Upper lobe of left lung (tissue), 6 donors: ENCODE data around the gene SSR4. TPM values are rescaled to one million over a fixed set of nuclear protein-coding genes. Genes with fewer than 3 reads are reported as not detected.

ENCODE experiments used
- ATAC-seq, 2 donors: fragments of 200-7000 bp; cut with Tn5 transposase; one replicate each; pipeline ENCODE4 v1.9.1; 2022; ENCODE audit warnings: mild to moderate bottlenecking in 2 of 2, moderate library complexity in 2 of 2; ENCODE audit not compliant: low FRiP score in 2 of 2
- DNase-seq, 2 donors: peaks; one replicate each; pipeline ENCODE4 v3.0.0-alpha.2; 2019 to 2020
- H3K27ac ChIP-seq, 4 donors: fragments of 200-600 bp; sonication (generic); one replicate each; pipeline ENCODE4 v1.5.1; 2016 to 2019
- H3K27me3 ChIP-seq, 4 donors: fragments of 200-600 bp; sonication (generic); one replicate each; pipeline ENCODE4 v1.5.1; 2017 to 2019
- H3K36me3 ChIP-seq, 4 donors: fragments of 200-600 bp; sonication (generic); one replicate each; pipeline ENCODE4 v1.5.1; 2016 to 2019
- H3K4me1 ChIP-seq, 4 donors: fragments of 200-600 bp; sonication (generic); one replicate each; pipeline ENCODE4 v1.5.1; 2018 to 2019
- H3K4me3 ChIP-seq, 4 donors: fragments of 200-600 bp; sonication (generic); one replicate each; pipeline ENCODE4 v1.5.1; 2017 to 2019; ENCODE audit warnings: mild to moderate bottlenecking in 2 of 4, moderate library complexity in 1 of 4
- H3K9me3 ChIP-seq, 4 donors: fragments of 200-600 bp; sonication (generic); one replicate each; pipeline ENCODE4 v1.5.1; 2018 to 2019
- EP300 ChIP-seq, 4 donors: sonication (generic); formaldehyde crosslinking; IDR thresholded peaks; one replicate each; pipeline ENCODE4 v1.5.1; 2017; ENCODE audit warnings: antibody characterized with exemption in 4 of 4, control low read depth in 2 of 4
- POLR2A ChIP-seq, 4 donors: fragments of 450-650 bp; IDR thresholded peaks; one replicate each; pipeline ENCODE4 v1.5.1; 2016 to 2017; ENCODE audit warnings: antibody characterized with exemption in 4 of 4, mild to moderate bottlenecking in 2 of 4
- POLR2AphosphoS5 ChIP-seq, 2 donors: sonication (generic); formaldehyde crosslinking; IDR thresholded peaks; one replicate each; pipeline ENCODE4 v1.5.1; 2017; ENCODE audit warnings: antibody characterized with exemption in 2 of 2
- WGBS, 2 donors: methylation state at CpG; one replicate each; pipeline ENCODE4 v1.1.5; 2017 to 2018; 5-methylcytosine and 5-hydroxymethylcytosine counted together
- total RNA-seq, 6 donors: library from RNA; depleted of rRNA in 4 of 6; stranded (reverse); fragments of >200 nt in 4 of 6; gene quantifications; one replicate each; pipeline versions ENCODE4 v1.1.0 to v1.2.1, GENCODE V29; 2016 to 2021
- TF ChIP-seq, protein P1 (sequence below), 6 experiments: fragments of 450-650 bp in 4 of 6; fragments of 200-600 bp in 2 of 6; sonication (generic) in 2 of 6; IDR thresholded peaks; one replicate each; pipeline ENCODE4 v1.5.1; 2016 to 2019; ENCODE audit warnings: antibody characterized with exemption in 6 of 6
- donor health status: DM: no; HTN: no; CAD: no; lungs with moderate emphysema.
- donor health status: DM: no; HTN: yes; CAD: no; lungs with severe emphysema.

SSR4 gene
- total RNA-seq, 6 donors from 2014 or later, result 70.2 to 328 (median 172) TPM

DNA sequence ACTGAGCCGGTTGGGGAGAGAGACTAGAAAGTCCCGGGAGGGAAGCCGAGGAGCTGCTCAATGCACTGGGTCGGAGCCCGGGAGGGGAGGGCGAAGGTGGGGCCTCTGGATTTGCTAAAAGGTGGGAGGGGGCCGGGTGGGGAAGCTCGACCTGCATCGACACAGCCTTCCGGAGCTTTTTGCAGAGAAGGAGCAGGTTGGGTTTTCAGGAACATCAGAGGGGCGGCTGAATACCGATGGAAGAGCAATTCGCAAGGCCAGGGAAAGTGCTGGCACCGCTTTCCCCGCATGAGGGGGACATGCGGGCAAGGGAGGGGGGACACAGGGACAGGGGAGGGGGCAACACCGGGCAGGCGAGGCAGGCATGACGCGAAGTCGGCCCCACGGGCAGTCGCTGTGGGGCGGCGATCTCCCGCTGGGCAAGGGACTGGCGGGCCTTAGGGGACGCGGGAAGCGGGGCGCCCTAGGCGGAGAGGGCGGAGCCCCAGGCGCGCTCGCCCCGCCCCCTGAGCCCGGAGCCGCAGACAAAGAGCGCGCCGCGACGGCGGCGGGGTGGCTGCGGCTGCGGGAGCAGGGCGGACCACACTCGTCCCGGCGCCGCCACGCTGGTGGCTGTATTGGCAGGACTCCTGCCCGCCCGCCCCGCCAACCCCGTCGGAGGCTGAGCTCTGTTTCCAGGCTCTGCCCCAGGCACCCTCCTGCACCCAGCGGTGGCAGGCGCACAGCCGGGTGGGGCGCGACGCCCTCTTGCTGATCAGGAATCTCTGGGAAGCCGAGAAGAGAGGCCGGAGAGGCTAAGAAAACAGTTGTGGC lies 24.3 kb downstream of the SSR4 start:
- WGBS, 2 donors, result 31 to 44% methylated on average over 10 to 44 of the region's 67 CpGs
- Histone ChIP-seq H3K4me3 (peak overlapping the region in 3 of 4 donors; percentile 31 to 48 (median 47)), H3K4me1 (peaks cover 0 to 13% (median 5%) of the 10 kb centered on the region in 4 donors), H3K27me3 (peaks cover 0 to 17% (median 0%) of the 10 kb centered on the region in 4 donors), H3K36me3 (no peaks in the 10 kb centered on the region), H3K27ac (peak overlapping the region in 1 of 4 donors; percentile 16), H3K9me3 (no peaks in the 10 kb centered on the region)
- ATAC-seq (peak in 1 of 2 donors; percentile 83), DNase-seq (peak in 1 of 2 donors; percentile 92)
- TF ChIP-seq POLR2AphosphoS5 (IDR thresholded peaks at IDR 0.05), result no peak
- TF ChIP-seq, protein P1, sequence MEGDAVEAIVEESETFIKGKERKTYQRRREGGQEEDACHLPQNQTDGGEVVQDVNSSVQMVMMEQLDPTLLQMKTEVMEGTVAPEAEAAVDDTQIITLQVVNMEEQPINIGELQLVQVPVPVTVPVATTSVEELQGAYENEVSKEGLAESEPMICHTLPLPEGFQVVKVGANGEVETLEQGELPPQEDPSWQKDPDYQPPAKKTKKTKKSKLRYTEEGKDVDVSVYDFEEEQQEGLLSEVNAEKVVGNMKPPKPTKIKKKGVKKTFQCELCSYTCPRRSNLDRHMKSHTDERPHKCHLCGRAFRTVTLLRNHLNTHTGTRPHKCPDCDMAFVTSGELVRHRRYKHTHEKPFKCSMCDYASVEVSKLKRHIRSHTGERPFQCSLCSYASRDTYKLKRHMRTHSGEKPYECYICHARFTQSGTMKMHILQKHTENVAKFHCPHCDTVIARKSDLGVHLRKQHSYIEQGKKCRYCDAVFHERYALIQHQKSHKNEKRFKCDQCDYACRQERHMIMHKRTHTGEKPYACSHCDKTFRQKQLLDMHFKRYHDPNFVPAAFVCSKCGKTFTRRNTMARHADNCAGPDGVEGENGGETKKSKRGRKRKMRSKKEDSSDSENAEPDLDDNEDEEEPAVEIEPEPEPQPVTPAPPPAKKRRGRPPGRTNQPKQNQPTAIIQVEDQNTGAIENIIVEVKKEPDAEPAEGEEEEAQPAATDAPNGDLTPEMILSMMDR (IDR thresholded peaks at IDR 0.05), result no peak
- no peak for TF ChIP-seq EP300 (IDR thresholded peaks at IDR 0.05)
- TF ChIP-seq POLR2A (IDR thresholded peaks at IDR 0.05), result no peak

DNA sequence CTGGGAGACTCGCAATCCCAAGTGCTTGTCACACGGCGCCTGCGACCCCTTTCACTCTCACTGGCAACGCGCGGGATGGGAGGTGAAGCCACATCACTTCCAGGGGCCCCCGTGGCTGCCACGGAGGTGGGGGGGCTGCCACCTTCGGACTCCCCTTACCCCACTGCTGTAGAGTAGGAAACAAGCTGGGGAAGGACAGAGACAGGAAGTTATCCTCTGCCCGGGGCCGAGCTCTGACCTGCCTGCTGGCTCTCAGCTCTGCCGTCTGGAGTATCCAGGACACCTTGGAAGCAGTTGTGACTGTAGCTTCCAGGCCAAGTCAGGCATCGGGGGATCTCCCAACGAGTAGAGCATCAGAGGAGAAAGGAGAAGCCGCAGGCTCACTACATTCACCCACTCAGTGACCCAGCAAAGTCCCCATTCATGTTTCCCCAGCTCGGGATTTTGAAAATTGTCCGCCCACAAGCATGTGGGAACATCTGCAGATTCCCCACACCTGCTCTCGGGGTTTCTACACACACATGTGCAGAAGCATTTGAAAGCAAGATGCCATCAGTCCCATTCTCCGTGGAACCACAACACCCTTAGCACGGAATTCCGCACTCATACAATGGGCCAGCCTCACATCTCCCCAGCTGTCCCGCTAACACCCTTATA lies 25.0 kb downstream of the SSR4 start:
- Histone ChIP-seq H3K36me3 (no peaks in the 10 kb centered on the region), H3K27me3 (peaks cover 0 to 17% (median 0%) of the 10 kb centered on the region in 4 donors), H3K9me3 (no peaks in the 10 kb centered on the region), H3K4me3 (peak overlapping the region in 3 of 4 donors; percentile 31 to 48 (median 47)), H3K27ac (peak overlapping the region in 1 of 4 donors; percentile 16), H3K4me1 (peaks cover 0 to 13% (median 5%) of the 10 kb centered on the region in 4 donors)
- ATAC-seq (no peak), DNase-seq (peak in 1 of 2 donors; percentile 46)
- TF ChIP-seq POLR2AphosphoS5 (IDR thresholded peaks at IDR 0.05) (no peak), POLR2A (IDR thresholded peaks at IDR 0.05) (no peak), EP300 (IDR thresholded peaks at IDR 0.05) (no peak)
- TF ChIP-seq, protein P1 (IDR thresholded peaks at IDR 0.05), result no peak
- 56 to 96% methylated on average over 5 to 23 of the region's 23 CpGs for WGBS, 2 donors

DNA sequence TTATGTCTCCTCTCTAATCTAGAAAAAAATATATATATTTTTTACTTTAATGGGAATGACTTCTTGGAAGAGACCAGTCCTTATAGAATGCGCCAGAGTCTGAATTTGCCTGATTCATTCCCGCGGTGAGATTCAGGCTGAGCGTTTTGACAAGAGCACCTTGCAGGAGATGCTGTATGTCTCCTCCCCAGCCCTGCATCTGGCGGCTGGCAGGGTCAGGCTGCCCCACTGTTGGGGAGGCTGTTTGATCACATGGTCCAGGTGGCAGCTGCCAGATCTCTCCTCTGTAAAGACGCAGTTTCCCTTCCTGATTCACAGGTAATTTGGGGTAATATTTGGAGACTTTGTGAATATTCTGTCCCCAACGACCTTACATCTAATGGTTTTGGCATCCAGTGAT lies 26.1 kb downstream of the SSR4 start:
- WGBS, 2 donors, result 78 to 92% methylated on average over 6 to 7 of the region's 7 CpGs
- ATAC-seq (no peak), DNase-seq (no peak)
- H3K36me3 ChIP-seq, result no peaks in the 10 kb centered on the region
- H3K27me3 ChIP-seq, result peaks cover 0 to 17% (median 0%) of the 10 kb centered on the region in 4 donors
- no peak for TF ChIP-seq POLR2A (IDR thresholded peaks at IDR 0.05)
- no peak for TF ChIP-seq POLR2AphosphoS5 (IDR thresholded peaks at IDR 0.05)
- TF ChIP-seq, protein P1 (IDR thresholded peaks at IDR 0.05), result no peak
- no peak for TF ChIP-seq EP300 (IDR thresholded peaks at IDR 0.05)
- peaks cover 0 to 13% (median 5%) of the 10 kb centered on the region in 4 donors for H3K4me1 ChIP-seq
- no peaks in the 10 kb centered on the region for H3K9me3 ChIP-seq
- H3K27ac ChIP-seq, result no peak overlapping the region
- H3K4me3 ChIP-seq, result no peak overlapping the region

DNA sequence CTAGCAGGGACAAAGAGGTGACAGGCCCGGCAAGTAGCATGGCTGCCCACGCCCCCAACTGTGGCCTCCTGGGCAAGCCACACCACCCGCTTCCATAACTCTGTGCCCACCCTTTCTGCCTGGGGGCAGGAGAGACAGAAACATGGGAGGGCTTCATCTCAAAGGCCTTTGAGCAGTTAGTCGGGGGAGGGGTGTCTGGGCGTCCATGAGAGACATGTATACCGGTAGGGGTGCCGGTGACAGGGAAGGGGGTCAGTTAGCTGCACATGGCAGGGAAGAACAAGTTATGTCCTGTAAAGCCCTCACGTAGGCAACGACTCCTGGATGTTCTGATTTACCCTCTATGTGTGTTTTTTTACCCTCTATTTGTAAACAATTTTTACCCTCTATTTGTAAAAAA lies 26.6 kb downstream of the SSR4 start:
- TF ChIP-seq POLR2AphosphoS5 (IDR thresholded peaks at IDR 0.05) (no peak), EP300 (IDR thresholded peaks at IDR 0.05) (no peak), POLR2A (IDR thresholded peaks at IDR 0.05) (no peak)
- TF ChIP-seq, protein P1 (IDR thresholded peaks at IDR 0.05), result no peak
- Histone ChIP-seq H3K27ac (no peak overlapping the region), H3K4me3 (no peak overlapping the region), H3K9me3 (no peaks in the 10 kb centered on the region), H3K27me3 (peaks cover 0 to 17% (median 0%) of the 10 kb centered on the region in 4 donors), H3K36me3 (no peaks in the 10 kb centered on the region), H3K4me1 (peaks cover 0 to 13% (median 5%) of the 10 kb centered on the region in 4 donors)
- no peak for DNase-seq
- ATAC-seq, result no peak
- WGBS, 2 donors, result 85 to 97% methylated on average over 7 to 9 of the region's 9 CpGs
